Skin epidermis (tissue), 12 donors: ENCODE data around the gene SLC13A3.
"Not testable (repeated sequence)": the region's sequence is repeated elsewhere in the genome, so short reads cannot be mapped to it uniquely, and the experiment has no call there.

Source experiments
- H3K27ac ChIP-seq, 21 experiments: fragments of 200-600 bp; sonication (generic) in 11 of 21; one replicate each; pipeline ENCODE4 v1.5.0; 2020; ENCODE audit warnings: mild to moderate bottlenecking in 3 of 21, inconsistent platforms in 2 of 21, moderate library complexity in 2 of 21
- H3K4me3 ChIP-seq, 7 experiments: fragments of 200-600 bp; sonication (generic) in 2 of 7; one replicate each; pipeline ENCODE4 v1.5.0; 2020; ENCODE audit warnings: inconsistent platforms in 2 of 7, mild to moderate bottlenecking in 2 of 7, moderate library complexity in 1 of 7

The SLC13A3 gene

DNA sequence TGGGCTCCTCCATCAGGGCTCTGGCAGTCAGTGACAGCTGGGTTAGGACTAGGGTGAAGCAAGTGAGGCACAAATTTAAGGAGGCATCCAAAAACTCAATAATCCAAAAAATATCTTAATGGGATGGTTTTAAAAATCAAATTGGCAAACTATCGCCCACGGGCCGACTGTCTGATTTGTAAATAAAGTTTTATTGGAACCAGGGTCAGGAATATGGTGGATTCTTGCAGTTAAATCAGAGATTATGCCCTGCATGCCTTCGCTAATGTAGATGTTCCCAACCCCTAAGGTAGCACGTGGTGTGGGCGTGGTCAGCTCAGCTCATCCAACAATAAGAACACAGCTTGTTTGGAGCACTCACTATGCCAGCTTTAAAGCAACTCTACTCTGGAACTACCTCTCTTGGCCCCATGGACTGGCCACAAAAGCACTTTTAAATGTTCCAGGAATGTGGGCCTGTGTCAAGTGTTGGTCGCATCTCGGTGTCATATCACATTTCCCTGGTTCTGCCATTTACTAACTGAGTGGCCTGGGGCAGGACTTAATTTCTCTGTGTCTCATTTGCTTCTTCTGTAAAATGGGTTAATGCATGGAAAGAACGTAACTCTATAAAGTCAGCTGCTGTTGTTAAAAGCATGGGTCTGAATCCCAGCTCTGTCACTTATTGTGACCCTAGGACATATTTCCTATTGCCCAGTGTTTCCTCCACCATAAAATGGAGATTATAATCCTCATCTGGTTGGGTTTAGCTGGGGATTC lies 31.0 kb upstream of the SLC13A3 start:
- Histone ChIP-seq H3K27ac (no peak overlapping the region), H3K4me3 (no peak overlapping the region)

DNA sequence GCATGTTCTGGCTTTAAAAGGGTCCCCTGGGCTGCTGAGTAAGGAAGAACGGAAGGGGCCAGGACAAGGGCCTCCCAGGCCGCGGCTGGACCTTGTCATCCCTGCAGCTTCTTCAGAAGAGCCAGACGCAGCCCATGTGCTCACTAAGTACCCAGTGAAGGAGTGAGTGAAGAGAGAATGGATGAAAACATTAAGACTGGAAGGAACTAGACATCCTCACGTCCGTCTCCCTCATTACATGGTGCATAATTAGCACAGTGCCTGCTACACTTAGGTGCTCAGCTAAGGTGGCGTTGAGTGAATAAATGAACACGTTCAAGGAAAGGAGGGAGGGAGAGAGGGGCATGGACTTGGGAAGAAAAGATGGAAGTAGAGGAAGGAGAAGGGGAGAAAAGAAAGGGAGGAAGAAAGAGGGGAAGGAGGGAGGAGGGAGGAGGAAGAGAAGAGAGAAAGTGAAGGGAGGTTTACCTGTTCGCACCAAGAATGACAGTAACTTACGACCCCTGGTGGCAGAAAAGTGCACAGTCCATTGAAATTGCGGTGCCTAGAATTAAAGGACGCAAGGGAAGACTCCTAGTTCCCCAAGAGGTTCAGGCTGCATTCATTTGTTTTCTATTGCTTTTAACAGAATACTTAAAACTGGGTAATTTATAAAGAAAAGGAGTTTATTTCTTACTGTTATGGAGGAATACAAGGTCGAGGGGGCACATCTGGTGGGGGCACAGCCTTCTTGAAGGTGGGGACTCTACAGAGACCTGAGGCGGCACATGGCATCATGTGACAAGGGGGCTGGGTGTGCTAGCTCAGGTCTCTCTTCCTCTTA lies 30.0 kb upstream of the SLC13A3 start:
- no peak overlapping the region for H3K27ac ChIP-seq

DNA sequence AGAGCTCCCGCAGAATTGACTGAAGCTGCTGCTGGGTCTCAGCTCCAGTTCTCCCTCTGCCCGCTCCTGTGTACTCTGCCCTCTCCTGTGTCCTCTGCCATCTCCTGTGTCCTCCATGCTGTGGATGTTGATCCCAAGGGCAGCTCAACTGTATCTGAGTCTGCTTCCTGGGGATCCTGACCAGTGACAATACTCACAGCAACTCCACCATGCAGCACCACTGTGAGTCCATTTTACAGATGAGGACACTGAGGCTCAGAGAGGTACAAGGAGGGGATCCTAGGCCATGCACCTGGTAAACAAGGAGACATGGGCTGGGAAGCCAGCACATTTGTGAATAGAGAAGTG lies 29.4 kb upstream of the SLC13A3 start:
- no peak overlapping the region for H3K4me3 ChIP-seq
- no peak overlapping the region for H3K27ac ChIP-seq

More for the DNA sequence above, 30.0 kb upstream of the SLC13A3 start:
- H3K4me3 ChIP-seq = no peak overlapping the region

DNA sequence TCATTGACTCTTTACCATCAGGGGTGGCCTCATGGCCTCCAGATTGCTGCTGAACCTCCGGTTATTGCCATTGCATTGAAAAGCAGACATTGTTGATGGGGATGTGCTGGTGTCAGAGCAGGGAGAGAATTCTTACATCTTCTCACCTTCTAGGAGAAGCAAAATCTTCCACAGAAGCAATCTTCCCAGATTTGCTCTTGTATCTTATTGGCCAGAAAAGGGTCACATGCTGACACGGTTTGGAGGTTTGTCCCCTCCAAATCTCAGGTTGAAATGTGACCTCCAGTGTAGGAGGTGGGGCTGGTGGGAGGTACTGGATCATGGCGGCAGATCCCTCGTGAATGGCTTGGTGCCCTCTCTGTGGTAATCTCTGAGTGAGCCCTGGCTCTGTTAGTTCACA lies 27.3 kb upstream of the SLC13A3 start:
- H3K4me3 ChIP-seq = no peak overlapping the region
- H3K27ac ChIP-seq = no peak overlapping the region

DNA sequence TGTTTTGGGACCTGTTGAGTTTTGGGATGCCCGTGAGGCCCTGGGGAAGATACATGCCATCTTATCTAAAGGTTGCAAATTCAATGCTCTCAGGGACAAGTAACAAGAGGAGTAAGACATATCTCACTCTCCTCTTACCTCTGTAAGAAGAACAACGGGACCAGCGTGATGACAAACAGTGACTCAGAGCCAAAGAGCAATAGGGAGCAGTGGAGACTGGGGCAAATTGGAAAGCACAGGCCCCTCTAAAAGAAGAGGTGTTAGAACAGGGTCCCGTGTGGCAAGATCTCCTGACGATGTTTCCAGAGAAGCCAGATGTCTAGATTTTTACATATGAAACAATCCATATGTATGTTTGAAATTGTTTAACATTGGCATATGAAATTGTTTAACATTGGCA lies 26.3 kb upstream of the SLC13A3 start:
- H3K27ac ChIP-seq = no peak overlapping the region
- no peak overlapping the region for H3K4me3 ChIP-seq

DNA sequence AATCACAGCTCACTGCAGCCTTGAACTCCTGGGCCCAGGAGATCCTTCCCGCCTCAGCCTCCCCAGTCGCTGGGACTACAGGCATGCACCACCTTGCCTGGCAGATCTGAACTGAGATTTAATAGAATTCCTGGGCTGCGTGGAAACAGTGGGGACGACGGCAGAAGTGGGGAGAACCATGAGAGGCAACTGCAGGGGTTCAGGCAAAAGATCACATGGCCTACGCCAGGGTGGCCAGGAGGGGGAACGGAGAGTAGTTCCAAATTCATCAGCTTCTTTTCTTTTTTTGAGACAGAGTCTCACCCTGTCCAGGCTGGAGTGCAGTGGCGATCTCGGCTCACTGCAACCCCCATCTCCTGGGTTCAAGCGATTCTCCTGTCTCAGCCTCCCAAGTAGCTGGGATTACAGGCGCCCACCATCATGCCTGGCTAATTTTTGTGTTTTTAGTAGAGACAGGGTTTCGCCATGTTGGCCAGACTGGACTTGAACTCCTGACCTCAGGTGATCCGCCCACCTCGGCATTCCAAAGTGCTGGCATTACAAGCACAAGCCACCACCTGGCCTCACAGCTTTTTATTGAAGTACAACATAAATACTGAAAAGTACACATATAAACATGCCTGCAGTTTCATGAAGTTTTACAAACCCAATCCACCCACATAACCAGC lies 25.5 kb upstream of the SLC13A3 start:
- not testable (repeated sequence) for H3K27ac ChIP-seq, H3K4me3 ChIP-seq

DNA sequence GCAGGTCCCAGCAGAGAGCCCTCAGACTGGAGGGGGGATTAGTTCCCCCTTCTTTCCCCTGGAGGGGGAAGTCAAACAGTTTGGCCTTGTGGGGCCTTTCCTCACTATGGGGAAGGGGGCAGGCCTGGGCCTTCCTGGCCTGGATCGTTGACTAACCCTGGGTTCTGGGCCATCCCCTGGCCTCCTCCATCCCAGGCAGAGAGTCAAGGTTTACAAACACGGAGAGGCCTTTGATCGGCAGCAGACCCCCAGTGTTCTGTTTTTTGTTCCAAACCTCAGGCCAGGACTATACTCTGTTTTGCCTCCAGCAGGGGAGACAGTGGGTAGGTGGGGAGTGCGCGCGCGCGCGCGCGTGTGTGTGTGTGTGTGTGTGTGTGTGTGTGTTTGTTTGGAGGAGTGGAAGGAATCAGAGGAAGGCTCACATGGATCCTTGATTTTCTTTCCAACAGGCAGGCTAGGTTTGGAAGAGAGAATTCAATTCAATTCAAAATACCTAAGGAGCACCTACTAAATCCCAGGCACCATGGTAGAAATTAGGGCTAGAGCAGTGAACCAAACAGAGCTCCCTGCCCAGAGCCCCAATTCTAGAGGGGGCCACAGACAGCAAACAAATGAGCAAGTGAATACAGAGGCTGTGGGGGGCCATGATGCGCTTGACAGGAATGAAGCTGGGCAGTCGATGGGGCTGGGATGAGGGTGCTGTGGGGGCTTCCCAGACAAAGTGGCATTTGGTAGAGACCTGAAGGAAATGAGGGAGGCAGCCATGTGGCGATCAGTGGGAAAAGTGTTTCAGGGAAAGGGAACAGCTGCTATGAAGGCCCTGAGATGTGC lies 23.2 kb upstream of the SLC13A3 start:
- no peak overlapping the region for H3K27ac ChIP-seq
- no peak overlapping the region for H3K4me3 ChIP-seq

DNA sequence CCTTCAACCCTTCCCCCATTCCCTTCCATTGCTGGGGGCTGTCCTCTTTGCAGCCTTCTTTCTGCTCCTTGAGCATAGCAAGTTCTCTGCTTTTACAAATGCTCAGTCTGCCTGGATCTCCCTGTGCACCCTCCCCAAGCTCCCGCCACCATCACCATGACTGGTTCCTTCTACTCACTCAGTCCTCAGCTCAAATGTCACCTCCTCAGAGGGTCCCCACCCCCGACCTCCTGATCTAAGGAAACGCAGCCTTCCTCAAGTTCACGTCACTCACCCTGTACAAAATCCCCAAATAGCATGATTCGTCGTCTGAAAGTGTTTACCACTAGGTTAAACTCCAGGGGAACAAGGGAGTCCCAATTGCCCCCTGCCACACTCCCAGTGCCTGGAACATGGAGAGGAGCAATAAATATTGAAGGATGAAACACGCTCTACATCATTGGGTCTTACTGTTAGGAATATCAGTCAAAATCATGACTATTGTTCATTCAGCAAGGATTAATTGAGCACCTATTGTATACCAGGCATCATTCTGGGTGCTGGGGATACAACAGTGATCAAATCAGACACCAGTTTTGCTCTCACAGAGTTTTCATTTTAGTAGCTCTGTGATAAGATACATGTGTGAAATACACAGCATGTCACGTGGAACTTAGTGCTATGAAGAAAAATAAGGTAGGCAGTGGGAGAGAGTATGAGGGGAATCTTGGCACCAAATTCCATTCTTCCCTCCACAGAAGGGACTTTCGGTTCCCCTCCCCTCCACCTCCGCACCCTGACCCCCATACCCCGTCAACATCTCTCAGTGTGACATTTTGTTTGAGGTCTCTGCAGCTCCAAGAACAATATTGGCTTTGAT lies 22.4 kb upstream of the SLC13A3 start:
- H3K27ac ChIP-seq = no peak overlapping the region
- H3K4me3 ChIP-seq = no peak overlapping the region

DNA sequence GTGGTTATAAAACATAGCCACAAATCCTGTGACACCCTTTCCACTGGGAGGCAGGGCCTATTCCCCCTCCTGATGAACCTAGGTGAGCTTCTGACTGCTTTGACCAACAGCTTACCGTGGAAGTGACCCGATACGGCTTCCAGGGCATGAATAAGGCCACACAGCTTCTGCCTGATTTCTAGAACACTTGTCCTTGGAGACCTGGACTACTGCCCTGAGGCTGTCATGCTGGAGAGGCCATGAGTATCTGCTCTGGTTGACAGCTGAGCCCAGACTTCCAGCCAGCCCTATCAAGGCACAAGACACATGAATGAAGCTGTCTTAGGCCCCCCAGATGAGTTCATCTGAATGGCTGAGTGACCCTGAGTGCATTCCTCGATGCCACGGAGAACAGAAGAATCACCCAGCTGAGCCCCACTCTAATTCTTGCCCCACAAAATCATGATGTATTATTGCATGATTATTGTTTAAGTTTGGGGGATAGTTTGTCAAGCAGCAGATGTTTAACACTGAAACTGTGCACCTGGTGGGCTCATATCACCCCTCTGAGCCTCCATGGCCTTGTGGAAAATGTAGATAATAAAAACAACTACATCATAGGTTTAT lies 21.4 kb upstream of the SLC13A3 start:
- Histone ChIP-seq H3K4me3 (no peak overlapping the region), H3K27ac (no peak overlapping the region)

DNA sequence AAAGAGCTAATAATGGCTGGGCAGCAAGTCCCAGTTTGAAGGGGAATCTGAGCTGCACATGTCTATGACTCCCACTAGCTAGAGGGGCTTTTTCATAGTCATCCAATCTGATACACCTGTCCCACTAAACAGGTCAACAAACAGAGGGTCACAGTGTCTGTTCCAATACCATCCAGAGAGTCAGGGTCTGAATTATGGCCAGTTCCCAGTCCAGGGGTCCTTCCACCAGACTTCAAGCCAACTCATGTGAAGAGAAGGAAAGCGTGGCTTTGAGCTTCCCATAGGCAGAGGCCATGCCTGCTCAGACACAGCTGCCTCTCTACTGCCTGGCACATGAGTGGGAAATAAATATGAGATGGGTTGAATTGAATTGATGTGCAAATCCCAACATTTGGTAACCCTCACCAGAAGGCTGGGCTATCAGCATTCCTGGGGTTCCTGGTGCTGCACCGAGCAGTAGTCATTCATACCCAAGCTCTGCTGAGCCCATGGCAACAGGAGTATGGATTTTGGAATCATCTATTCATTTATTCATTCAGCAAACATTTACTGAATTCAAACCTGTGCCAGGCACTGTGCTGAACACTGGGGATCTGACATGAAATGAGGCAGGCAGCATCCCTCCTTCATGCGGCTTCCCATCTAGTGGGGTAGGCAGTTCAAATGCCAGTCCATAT lies 20.7 kb upstream of the SLC13A3 start:
- Histone ChIP-seq H3K4me3 (no peak overlapping the region), H3K27ac (no peak overlapping the region)

DNA sequence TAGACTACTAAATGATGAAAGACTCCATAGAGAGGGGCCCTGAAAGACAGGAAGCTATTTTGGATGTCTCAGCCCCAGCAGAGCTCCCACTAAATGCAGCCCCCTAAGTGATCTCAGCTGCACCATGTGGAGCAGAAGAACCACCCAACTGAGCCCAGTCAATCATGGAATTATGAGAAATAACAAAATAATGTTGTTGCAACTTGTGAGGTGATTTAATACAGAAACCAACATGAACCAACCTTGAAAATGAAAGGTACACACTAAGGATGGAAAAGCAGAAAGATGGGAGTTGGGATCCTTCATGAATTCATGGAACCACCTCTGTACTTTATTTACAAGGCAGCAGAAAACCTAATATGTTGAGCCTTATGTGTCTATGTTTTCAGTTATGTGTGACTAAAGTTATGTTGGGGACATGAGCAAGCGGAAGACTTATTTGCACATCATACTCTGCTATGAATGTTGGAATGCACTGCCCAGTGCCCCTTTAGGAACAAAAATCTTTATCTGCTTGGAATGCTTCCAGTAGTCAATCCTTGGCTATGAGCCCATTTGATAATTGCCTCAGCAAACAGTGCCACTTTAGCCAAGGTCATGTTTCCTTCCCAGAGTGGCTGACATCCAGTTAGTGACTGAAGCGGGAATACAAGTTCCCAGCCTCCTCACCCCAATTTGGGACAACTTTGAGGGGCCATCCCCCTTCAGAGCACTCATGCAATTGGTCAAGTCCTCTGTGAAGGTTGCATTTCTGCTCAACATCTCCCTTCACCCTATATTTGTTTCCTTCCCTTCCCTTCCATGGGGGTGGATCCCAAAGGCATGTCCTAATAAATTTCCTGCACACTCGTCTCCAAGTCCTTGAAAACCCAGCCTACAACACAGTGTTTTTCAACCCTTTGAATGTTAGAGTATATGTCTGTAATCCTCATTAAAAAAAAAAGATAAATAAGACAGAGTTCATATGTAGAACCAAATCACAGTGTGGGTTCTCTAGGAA lies 19.6 kb upstream of the SLC13A3 start:
- Histone ChIP-seq H3K4me3 (no peak overlapping the region), H3K27ac (peak overlapping the region in 1 of 21 experiments; percentile 13)

DNA sequence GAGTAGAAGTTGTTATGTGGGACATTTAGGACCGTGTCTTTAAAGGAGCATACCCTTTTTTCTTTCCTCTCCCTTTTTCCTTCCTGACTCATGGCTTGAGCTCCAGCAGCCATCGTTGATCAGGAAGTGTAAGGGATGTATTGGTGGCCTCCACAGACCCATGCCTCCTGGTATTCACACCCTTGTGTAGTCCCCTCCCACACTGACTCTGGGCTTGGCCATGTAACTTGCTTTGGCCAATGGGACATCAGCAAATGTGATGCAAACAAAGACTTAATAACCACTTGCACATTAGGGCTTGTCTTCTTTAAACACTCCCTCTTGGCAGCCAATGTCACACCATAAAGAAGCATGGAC lies 18.9 kb upstream of the SLC13A3 start:
- Histone ChIP-seq H3K4me3 (no peak overlapping the region), H3K27ac (no peak overlapping the region)

DNA sequence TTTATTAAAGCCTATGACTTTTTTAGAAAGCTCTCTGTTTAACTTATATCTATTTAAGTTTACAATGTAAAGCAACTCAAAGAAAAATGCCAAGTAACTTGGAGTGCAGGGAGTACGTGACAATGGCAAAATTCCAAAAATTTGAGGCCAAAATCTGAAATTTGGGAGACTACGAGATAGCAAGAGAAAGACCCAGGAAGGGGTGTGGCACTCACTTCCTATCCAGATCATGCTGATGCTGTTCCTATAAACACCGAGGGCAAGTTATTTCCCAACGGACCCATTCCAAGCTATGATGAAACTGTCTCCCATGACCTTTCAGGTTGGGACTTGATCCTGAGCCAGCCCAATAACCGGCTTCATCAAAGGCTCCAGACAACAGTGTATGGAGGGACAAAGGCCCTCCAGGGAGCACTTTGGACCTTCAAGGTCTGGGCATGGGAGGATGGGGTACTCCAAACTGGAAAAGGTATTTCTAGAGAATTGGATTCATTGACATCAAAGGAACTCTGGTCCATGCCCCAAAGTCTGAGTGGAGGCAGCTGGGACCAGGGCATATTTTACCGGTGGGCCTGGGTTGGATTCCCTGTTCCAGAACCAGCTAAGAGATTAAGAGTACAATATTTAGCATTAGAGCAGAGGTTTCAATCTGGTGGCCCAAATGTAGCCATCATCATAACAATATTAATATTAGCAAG lies 15.7 kb upstream of the SLC13A3 start:
- no peak overlapping the region for H3K27ac ChIP-seq
- no peak overlapping the region for H3K4me3 ChIP-seq

DNA sequence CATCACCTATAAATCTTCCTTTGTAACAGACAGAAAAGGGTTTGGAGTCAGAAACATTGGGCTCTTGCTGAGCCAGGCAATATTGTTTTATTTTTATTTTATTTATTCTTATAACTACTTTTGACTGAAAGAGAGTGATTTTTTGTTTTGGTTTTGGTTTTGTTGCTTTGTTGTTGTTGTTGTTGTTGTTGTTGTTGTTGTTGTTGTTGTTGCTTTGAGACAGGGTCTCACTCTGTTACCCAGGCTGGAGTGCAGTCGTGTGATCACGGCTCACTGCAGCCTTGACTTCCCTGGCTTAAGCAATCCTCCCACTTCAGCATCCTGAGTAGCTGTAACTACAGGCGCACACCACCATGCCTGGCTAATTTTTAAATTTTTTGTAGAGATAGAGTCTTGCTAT lies 15.0 kb upstream of the SLC13A3 start:
- H3K4me3 ChIP-seq = no peak overlapping the region
- H3K27ac ChIP-seq = no peak overlapping the region

DNA sequence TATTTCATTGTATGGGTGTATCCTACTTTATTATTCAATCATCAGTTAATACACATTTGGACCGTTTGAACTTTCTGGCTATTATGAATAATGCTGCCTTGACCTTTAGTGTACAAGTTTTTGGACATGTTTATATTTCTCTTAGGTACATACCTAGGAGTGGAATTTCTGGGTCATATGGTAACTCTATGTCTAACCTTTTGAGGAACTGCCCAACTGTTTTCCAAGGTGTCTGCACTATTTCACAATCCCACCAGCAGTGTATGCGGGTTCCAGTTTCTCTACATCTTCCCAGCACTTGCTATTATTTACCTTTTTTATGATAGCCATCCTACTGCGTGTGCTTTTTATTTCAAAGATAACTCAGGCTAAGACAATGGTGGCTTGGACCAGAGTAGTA lies 14.3 kb upstream of the SLC13A3 start:
- no peak overlapping the region for H3K4me3 ChIP-seq
- H3K27ac ChIP-seq = no peak overlapping the region

DNA sequence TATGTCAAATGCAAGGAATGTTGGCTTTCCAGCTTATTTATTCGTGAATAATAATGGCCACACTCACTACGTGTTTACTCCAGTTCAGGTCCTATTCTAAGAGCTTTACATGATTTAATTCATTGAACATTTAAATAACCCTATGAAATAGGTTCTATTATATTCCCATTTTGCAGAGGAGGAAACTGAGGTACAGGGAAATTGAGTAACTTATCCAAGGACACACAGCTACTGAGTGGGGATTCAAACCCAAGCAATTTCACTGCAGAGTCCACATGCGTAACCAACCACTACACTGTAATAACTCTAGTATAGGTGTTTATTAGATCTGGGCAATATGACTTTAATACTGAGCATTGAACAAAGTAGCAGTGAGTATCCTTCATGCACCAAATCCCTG lies 12.3 kb upstream of the SLC13A3 start:
- Histone ChIP-seq H3K27ac (no peak overlapping the region), H3K4me3 (no peak overlapping the region)
